ENCODE measurements around the gene DNLZ.
"Not testable (repeated sequence)": the region's sequence is repeated elsewhere in the genome, so short reads cannot be mapped to it uniquely, and the experiment has no call there.

The DNLZ gene

GRCh38 chr9:136328011-136328621, 35.4 kb downstream of the DNLZ start:
- Histone ChIP-seq H3K4me1 (ENCODE audit: control insufficient read depth, insufficient read depth, low read length) (peaks cover 23% of the 10 kb centered on the region), H3K9me3 (ENCODE audit: control insufficient read depth, insufficient read depth, low read depth, low read length) (no peaks in the 10 kb centered on the region), H3K27me3 (ENCODE audit: control insufficient read depth, insufficient read depth, low read length) (no peaks in the 10 kb centered on the region), H3K9ac (ENCODE audit: low read length) (no peak overlapping the region), H3K27ac (ENCODE audit: low read depth, low read length) (no peak overlapping the region), H3K36me3 (ENCODE audit: control insufficient read depth, insufficient read depth, low read length) (no peaks in the 10 kb centered on the region), H3K4me3 (ENCODE audit: low read depth, low read length) (peak overlapping the region; percentile 65)

DNA sequence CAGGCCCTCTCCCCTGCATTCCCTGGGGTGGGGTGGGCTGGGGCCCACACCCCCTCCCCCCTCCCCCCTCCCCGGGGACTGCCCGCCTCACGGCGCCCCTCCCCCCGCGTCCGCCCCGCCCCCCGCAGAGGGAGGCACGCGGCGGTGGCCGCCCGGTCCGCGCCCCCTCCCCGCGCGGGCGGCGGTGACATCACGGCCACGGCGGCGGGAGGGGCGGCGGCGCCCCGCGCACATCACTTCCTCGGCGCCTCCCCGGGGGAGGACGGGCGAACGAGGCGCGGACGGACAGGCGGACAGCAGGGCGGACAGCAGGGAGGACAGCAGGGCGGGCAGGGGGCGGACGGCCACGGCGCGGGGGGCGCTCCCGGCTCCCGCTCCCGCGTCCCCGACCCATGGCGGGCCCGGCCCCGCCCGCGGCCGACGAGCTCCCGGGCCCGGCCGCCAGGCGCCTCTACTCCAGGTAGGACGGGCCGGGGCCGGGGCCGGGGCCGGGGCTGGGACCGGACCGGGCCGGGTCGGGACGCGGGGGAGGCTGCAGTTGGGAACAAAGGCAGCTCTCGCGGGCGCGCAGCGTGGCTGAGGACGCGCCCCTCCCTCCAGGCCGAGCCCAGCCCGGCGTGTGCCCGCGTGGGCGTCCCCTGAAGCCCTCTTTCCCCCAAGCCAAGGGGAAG, 36.1 kb downstream of the DNLZ start, which contains the start of gene GPSM1:
Gene GPSM1 (plus strand): TSS at position 236 of the 671 bp plus-strand sequence. CDS start 157 bp downstream, at position 393.
- Histone ChIP-seq H3K27ac (ENCODE audit: low read depth, low read length) (peak within 1 kb of the TSS; percentile 51; the same call in 1 of the 2 replicates), H3K4me1 (ENCODE audit: control insufficient read depth, insufficient read depth, low read length) (peaks cover 23% of the 10 kb centered on the region), H3K9ac (ENCODE audit: low read length) (peak within 1 kb of the TSS; percentile 63), H3K36me3 (ENCODE audit: control insufficient read depth, insufficient read depth, low read length) (no peaks in the 10 kb centered on the region), H3K4me3 (ENCODE audit: low read depth, low read length) (peak within 1 kb of the TSS; percentile 65), H3K9me3 (ENCODE audit: control insufficient read depth, insufficient read depth, low read depth, low read length) (no peaks in the 10 kb centered on the region), H3K27me3 (ENCODE audit: control insufficient read depth, insufficient read depth, low read length) (no peaks in the 10 kb centered on the region)

DNA sequence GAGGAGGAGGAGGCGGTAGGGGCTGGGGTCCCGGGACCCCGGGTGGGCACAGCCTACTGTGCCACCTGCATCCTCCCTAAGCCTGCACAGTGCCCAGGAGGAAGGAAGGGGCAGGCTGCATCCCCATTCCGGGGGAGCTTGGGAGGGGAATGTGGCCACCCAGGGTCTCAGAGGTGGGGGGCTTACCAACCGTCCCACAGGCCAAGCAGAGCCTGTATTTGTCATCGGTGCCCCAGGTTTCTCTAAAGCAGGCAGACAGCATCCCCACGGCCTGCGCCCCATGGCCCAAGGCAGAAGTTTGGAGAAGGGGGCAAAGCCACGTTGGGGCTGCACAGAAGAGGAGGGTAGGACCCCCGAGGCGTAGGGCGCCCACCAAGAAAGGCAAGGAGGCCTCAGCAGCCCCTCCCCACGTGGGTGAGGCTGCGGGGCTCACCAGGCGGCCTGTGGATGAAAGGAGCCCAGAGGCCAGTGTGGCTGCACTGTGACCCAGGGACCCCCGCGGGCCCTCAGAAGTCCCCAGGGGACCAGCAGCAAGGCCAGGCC, 36.7 kb downstream of the DNLZ start:
- H3K4me1 ChIP-seq (ENCODE audit: control insufficient read depth, insufficient read depth, low read length): peaks cover 23% of the 10 kb centered on the region
- H3K9me3 ChIP-seq (ENCODE audit: control insufficient read depth, insufficient read depth, low read depth, low read length): no peaks in the 10 kb centered on the region
- no peaks in the 10 kb centered on the region for H3K36me3 ChIP-seq (ENCODE audit: control insufficient read depth, insufficient read depth, low read length)
- peak overlapping the region; percentile 51; the same call in 1 of the 2 replicates for H3K27ac ChIP-seq (ENCODE audit: low read depth, low read length)
- H3K4me3 ChIP-seq (ENCODE audit: low read depth, low read length): peak overlapping the region; percentile 48
- peak overlapping the region; percentile 58 for H3K9ac ChIP-seq (ENCODE audit: low read length)
- H3K27me3 ChIP-seq (ENCODE audit: control insufficient read depth, insufficient read depth, low read length): no peaks in the 10 kb centered on the region

DNA sequence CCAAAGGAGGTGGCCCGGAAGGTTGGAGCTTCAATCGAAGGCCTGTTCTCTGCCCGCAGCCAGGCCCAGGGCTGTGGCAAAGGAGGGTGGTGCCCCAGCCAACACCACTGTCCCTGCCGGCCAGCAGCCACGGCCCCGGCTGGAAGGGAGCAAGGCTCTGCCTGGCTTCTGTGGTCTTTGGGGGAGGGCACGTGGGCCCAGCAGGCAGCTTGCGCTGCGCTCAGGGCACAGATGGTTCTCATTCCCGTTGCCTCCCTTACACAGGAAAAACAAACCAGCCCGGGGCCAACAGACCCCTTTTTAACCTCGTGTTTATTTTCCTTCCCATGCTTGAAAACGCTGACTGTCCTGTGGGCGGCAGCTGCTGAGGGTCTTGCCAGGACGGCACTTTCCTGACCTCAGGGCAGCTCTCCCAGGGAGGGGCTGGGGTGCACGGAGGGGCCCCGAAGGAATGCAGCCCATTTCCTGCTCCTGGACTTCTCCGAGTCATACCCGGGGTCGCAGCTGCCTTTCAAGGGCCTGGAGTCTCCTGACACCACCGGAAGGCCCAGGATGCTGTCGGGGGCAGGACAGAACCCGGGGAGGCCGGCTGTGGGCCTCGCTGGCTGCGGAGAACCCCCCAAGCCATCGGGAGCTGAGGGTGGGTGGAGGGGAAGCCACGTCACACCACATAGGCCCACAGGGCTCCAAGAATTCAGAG, 37.3 kb downstream of the DNLZ start:
- Histone ChIP-seq H3K36me3 (ENCODE audit: control insufficient read depth, insufficient read depth, low read length) (no peaks in the 10 kb centered on the region), H3K9ac (ENCODE audit: low read length) (peak overlapping the region; percentile 40), H3K27me3 (ENCODE audit: control insufficient read depth, insufficient read depth, low read length) (no peaks in the 10 kb centered on the region), H3K4me3 (ENCODE audit: low read depth, low read length) (peak overlapping the region; percentile 48; the same call in 1 of the 2 replicates), H3K27ac (ENCODE audit: low read depth, low read length) (peak overlapping the region; percentile 51; the same call in 1 of the 2 replicates), H3K4me1 (ENCODE audit: control insufficient read depth, insufficient read depth, low read length) (peaks cover 23% of the 10 kb centered on the region), H3K9me3 (ENCODE audit: control insufficient read depth, insufficient read depth, low read depth, low read length) (no peaks in the 10 kb centered on the region)

GRCh38 chr9:136325358-136325757, 38.2 kb downstream of the DNLZ start:
- H3K4me1 ChIP-seq (ENCODE audit: control insufficient read depth, insufficient read depth, low read length): peaks cover 23% of the 10 kb centered on the region
- H3K4me3 ChIP-seq (ENCODE audit: low read depth, low read length): no peak overlapping the region
- no peak overlapping the region for H3K27ac ChIP-seq (ENCODE audit: low read depth, low read length)
- H3K27me3 ChIP-seq (ENCODE audit: control insufficient read depth, insufficient read depth, low read length): no peaks in the 10 kb centered on the region
- no peaks in the 10 kb centered on the region for H3K36me3 ChIP-seq (ENCODE audit: control insufficient read depth, insufficient read depth, low read length)
- no peaks in the 10 kb centered on the region for H3K9me3 ChIP-seq (ENCODE audit: control insufficient read depth, insufficient read depth, low read depth, low read length)
- H3K9ac ChIP-seq (ENCODE audit: low read length): no peak overlapping the region

GRCh38 chr9:136324501-136325300, 38.8 kb downstream of the DNLZ start:
- Histone ChIP-seq H3K27me3 (ENCODE audit: control insufficient read depth, insufficient read depth, low read length) (no peaks in the 10 kb centered on the region), H3K27ac (ENCODE audit: low read depth, low read length) (no peak overlapping the region), H3K4me3 (ENCODE audit: low read depth, low read length) (no peak overlapping the region), H3K9ac (ENCODE audit: low read length) (no peak overlapping the region), H3K9me3 (ENCODE audit: control insufficient read depth, insufficient read depth, low read depth, low read length) (no peaks in the 10 kb centered on the region), H3K36me3 (ENCODE audit: control insufficient read depth, insufficient read depth, low read length) (no peaks in the 10 kb centered on the region), H3K4me1 (ENCODE audit: control insufficient read depth, insufficient read depth, low read length) (peaks cover 23% of the 10 kb centered on the region)

GRCh38 chr9:136323371-136323789, 40.2 kb downstream of the DNLZ start:
- no peak overlapping the region for H3K4me3 ChIP-seq (ENCODE audit: low read depth, low read length)
- no peak overlapping the region for H3K9ac ChIP-seq (ENCODE audit: low read length)
- H3K9me3 ChIP-seq (ENCODE audit: control insufficient read depth, insufficient read depth, low read depth, low read length): no peaks in the 10 kb centered on the region
- no peaks in the 10 kb centered on the region for H3K27me3 ChIP-seq (ENCODE audit: control insufficient read depth, insufficient read depth, low read length)
- no peak overlapping the region for H3K27ac ChIP-seq (ENCODE audit: low read depth, low read length)
- peaks cover 19% of the 10 kb centered on the region for H3K4me1 ChIP-seq (ENCODE audit: control insufficient read depth, insufficient read depth, low read length)
- H3K36me3 ChIP-seq (ENCODE audit: control insufficient read depth, insufficient read depth, low read length): no peaks in the 10 kb centered on the region

- H3K4me1 ChIP-seq (ENCODE audit: control insufficient read depth, insufficient read depth, low read length): peaks cover 14% of the 10 kb centered on the region
- H3K9ac ChIP-seq (ENCODE audit: low read length): no peak overlapping the region
- no peak overlapping the region for H3K4me3 ChIP-seq (ENCODE audit: low read depth, low read length)
- H3K9me3 ChIP-seq (ENCODE audit: control insufficient read depth, insufficient read depth, low read depth, low read length): no peaks in the 10 kb centered on the region
- H3K36me3 ChIP-seq (ENCODE audit: control insufficient read depth, insufficient read depth, low read length): no peaks in the 10 kb centered on the region
- H3K27ac ChIP-seq (ENCODE audit: low read depth, low read length): no peak overlapping the region
- H3K27me3 ChIP-seq (ENCODE audit: control insufficient read depth, insufficient read depth, low read length): no peaks in the 10 kb centered on the region
These were observed 40.7 kb downstream of the DNLZ start for GRCh38 chr9:136322756-136323330.

- Histone ChIP-seq H3K36me3 (ENCODE audit: control insufficient read depth, insufficient read depth, low read length) (no peaks in the 10 kb centered on the region), H3K4me1 (ENCODE audit: control insufficient read depth, insufficient read depth, low read length) (peaks cover 10% of the 10 kb centered on the region), H3K27ac (ENCODE audit: low read depth, low read length) (no peak overlapping the region)
These were observed 42.0 kb downstream of the DNLZ start for GRCh38 chr9:136321561-136321960.

DNA sequence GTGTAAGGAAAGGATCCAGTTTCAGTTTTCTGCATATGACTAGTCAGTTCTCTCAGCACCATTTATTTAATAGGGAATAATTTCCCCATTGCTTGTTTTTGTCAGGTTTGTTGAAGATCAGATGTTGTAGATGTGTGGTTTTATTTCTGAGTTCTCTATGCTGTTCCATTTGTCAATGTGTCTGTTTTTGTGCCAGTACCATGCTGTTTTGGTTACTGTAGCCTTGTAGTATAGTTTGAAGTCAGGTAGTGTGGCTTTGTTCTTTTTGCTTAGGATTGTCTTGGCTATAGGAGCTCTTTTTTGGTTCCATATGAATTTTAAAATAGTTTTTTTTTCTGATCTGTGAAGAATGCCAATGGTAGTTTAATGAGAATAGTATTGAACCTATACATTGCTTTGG, 42.6 kb downstream of the DNLZ start:
- not testable (repeated sequence) for H3K27ac ChIP-seq (ENCODE audit: low read depth, low read length); H3K9me3 ChIP-seq (ENCODE audit: control insufficient read depth, insufficient read depth, low read depth, low read length); H3K27me3 ChIP-seq (ENCODE audit: control insufficient read depth, insufficient read depth, low read length); H3K36me3 ChIP-seq (ENCODE audit: control insufficient read depth, insufficient read depth, low read length); H3K4me1 ChIP-seq (ENCODE audit: control insufficient read depth, insufficient read depth, low read length); H3K4me3 ChIP-seq (ENCODE audit: low read depth, low read length); H3K9ac ChIP-seq (ENCODE audit: low read length)

More at GRCh38 chr9:136321561-136321960, 42.0 kb downstream of the DNLZ start:
- Histone ChIP-seq H3K4me3 (ENCODE audit: low read depth, low read length) (no peak overlapping the region), H3K9ac (ENCODE audit: low read length) (no peak overlapping the region), H3K27me3 (ENCODE audit: control insufficient read depth, insufficient read depth, low read length) (no peaks in the 10 kb centered on the region), H3K9me3 (ENCODE audit: control insufficient read depth, insufficient read depth, low read depth, low read length) (peaks cover under 1% of the 10 kb centered on the region; the same call in 1 of the 2 replicates)

Data from HUES6 (cell line).